Right lobe of liver (tissue), 6 donors: ENCODE measurements around the gene ANKRD37. TPM values are rescaled to one million over a fixed set of nuclear protein-coding genes. Genes with fewer than 3 reads are reported as not detected.

Source experiments
- ATAC-seq, 4 donors: fragments of 200-7000 bp; cut with Tn5 transposase; one replicate each; pipeline ENCODE4 v1.9.1; 2020; ENCODE audit warnings: mild to moderate bottlenecking in 4 of 4, moderate library complexity in 4 of 4
- DNase-seq, 3 donors: peaks; one replicate each; pipeline ENCODE4 v3.0.0-alpha.2; 2020
- H3K27ac ChIP-seq, 3 donors: fragments of 200-600 bp; one replicate each; pipeline ENCODE4 v1.8.0; 2022
- H3K27me3 ChIP-seq, 2 donors: fragments of 200-600 bp; one replicate each; pipeline ENCODE4 v1.8.0; 2022
- H3K36me3 ChIP-seq, 4 donors: fragments of 200-600 bp; sonication (generic) in 1 of 4; one replicate each; pipeline versions ENCODE4 v1.5.1 to v1.8.0; 2017 to 2022; ENCODE audit warnings: control low read depth in 1 of 4
- H3K4me1 ChIP-seq, 4 donors: fragments of 200-600 bp; sonication (generic) in 1 of 4; one replicate each; pipeline versions ENCODE4 v1.5.1 to v1.8.0; 2017 to 2022; ENCODE audit warnings: control low read depth in 1 of 4
- H3K4me3 ChIP-seq, 3 donors: fragments of 200-600 bp; one replicate each; pipeline ENCODE4 v1.8.0; 2022
- H3K9me3 ChIP-seq, 4 donors: fragments of 200-600 bp; sonication (generic) in 1 of 4; one replicate each; pipeline versions ENCODE4 v1.5.1 to v1.8.0; 2017 to 2022; ENCODE audit warnings: control low read depth in 1 of 4
- CTCF ChIP-seq, 4 donors: fragments of 200-600 bp in 3 of 4; fragments of 450-650 bp in 1 of 4; IDR thresholded peaks; one replicate each; pipeline versions ENCODE4 v1.5.1 to v1.8.0; 2016 to 2022; ENCODE audit warnings: antibody characterized with exemption in 4 of 4, mild to moderate bottlenecking in 2 of 4
- POLR2A ChIP-seq: fragments of 450-650 bp; IDR thresholded peaks from one replicate; pipeline ENCODE4 v1.6.1; 2017; ENCODE audit warnings: antibody characterized with exemption, mild to moderate bottlenecking
- WGBS: methylation state at CpG from one replicate; pipeline ENCODE4 v1.1.6; 2018; ENCODE audit warnings: low coverage, low lambda C conversion rate; ENCODE audit not compliant: insufficient coverage; ENCODE audit errors: missing lambda C conversion rate; 5-methylcytosine and 5-hydroxymethylcytosine counted together
- intact Hi-C, 2 donors: fragments of 100-400 bp; cut with DNase I; formaldehyde crosslinking; loops; one replicate each; pipeline versions ENCODE4 v1.11.2 to v1.14.1; 2022
- total RNA-seq, 6 experiments: library from RNA; depleted of rRNA in 2 of 6; stranded (reverse); fragments of >200 nt in 2 of 6; fragmentation: NEBNext Ultra II Directional in 3 of 6; extraction: Animal tissue kit (Norgen Biotek cat#: 25700) in 3 of 6; gene quantifications; one replicate each; pipeline versions ENCODE4 v1.1.0 to v1.2.4, GENCODE V29; 2016 to 2023
- donor health status: DM: no; HTN: yes; CAD: no.
- donor health status: DM: no; HTN: no; CAD: no.
- donor health status: DM: no; HTN: no; CAD: no.
- donor health status: DM: no; HTN: yes; CAD: no.
- donor health status: DM: no; HTN: yes; CAD: no.

ANKRD37 gene
- total RNA-seq, 6 experiments from 2014 or later: 3.9 to 19.0 (median 6.0) TPM

DNA sequence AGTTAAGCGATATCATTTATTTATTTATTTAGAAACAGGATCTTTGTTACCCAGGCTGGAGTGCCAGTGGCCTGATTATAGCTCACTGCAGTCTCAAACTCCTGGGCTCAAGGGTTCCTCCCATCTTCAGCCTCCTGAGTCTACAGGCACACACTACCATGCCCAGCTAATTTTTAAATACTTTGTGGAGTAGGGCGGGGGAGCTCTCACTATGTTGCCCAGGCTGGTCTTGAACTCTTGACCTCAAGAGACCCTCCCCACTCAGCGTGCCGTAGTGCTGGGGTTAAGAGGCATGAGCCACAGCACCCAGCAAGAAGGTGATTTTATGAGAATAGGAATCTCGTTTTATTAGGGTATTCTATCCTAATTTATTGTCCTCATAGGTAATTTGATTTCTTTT lies 33.0 kb downstream of the ANKRD37 start:
- H3K27ac ChIP-seq: no peak overlapping the region
- intact Hi-C loops: no loop called here
- H3K4me1 ChIP-seq: peaks cover 0 to 4% (median 0%) of the 10 kb centered on the region in 4 donors
- ATAC-seq (no peak), DNase-seq (no peak)
- TF ChIP-seq CTCF (IDR thresholded peaks at IDR 0.05) (no peak), POLR2A (no peak)
- H3K27me3 ChIP-seq: no peaks in the 10 kb centered on the region
- no peak overlapping the region for H3K4me3 ChIP-seq
- H3K9me3 ChIP-seq: no peaks in the 10 kb centered on the region
- WGBS: 51% methylated on average over 4 of the region's 5 CpGs
- H3K36me3 ChIP-seq: no peaks in the 10 kb centered on the region

DNA sequence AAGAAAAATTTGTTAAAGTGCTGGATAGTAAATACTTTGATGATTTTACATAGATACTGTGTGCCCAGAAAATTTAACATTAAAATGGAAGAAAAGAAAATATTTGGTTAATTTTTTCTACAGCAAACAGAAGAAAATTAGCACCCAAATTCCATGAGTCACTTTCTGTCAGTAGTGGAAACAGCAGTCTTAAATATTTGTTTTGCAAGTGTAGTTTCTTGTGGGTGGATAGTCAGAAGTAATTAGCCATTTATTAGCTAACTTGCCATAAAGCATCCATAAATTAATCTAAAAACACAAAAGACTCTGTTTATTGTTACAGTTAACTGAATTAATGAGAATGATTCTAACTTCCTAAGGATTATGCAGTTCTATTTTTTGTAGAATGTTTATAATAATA lies 38.8 kb downstream of the ANKRD37 start:
- H3K4me1 ChIP-seq: no peaks in the 10 kb centered on the region
- H3K27ac ChIP-seq: no peak overlapping the region
- ATAC-seq (no peak), DNase-seq (no peak)
- no peak for TF ChIP-seq CTCF (IDR thresholded peaks at IDR 0.05)
- TF ChIP-seq POLR2A: no peak
- H3K9me3 ChIP-seq: no peaks in the 10 kb centered on the region
- no peak overlapping the region for H3K4me3 ChIP-seq
- H3K27me3 ChIP-seq: no peaks in the 10 kb centered on the region
- no peaks in the 10 kb centered on the region for H3K36me3 ChIP-seq
- intact Hi-C loops: no loop called here

DNA sequence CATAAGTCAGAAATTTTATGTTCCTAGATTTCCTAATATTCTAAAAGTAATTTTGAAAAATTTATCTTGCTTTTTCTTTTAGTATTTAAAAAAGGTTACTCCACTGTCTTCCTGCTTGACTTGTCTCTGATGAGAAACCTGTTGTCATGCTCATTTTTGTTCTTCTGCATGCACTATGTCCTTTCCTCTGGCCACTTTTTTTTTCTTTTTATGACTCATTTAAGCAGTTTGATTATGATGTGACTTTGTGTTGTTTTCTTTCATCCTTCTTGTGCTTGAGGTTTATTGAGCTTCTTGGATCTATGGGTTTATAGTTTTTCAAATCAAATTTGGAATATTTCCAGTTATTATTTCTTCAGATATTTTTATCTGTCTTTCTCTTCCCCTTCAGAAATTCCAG lies 41.2 kb downstream of the ANKRD37 start:
- H3K9me3 ChIP-seq: no peaks in the 10 kb centered on the region
- H3K27ac ChIP-seq: no peak overlapping the region
- H3K36me3 ChIP-seq: no peaks in the 10 kb centered on the region
- no peak overlapping the region for H3K4me3 ChIP-seq
- no peak for ATAC-seq
- no peak for DNase-seq
- TF ChIP-seq CTCF (IDR thresholded peaks at IDR 0.05) (no peak), POLR2A (no peak)
- no peaks in the 10 kb centered on the region for H3K4me1 ChIP-seq
- intact Hi-C loops: no loop called here
- no peaks in the 10 kb centered on the region for H3K27me3 ChIP-seq

GRCh38 chr4:185441479-185441878 lies 44.8 kb downstream of the ANKRD37 start:
- Histone ChIP-seq H3K27me3 (no peaks in the 10 kb centered on the region), H3K4me3 (no peak overlapping the region), H3K36me3 (no peaks in the 10 kb centered on the region), H3K27ac (no peak overlapping the region), H3K9me3 (no peaks in the 10 kb centered on the region), H3K4me1 (no peaks in the 10 kb centered on the region)
- DNase-seq (no peak), ATAC-seq (no peak)
- no peak for TF ChIP-seq POLR2A
- TF ChIP-seq CTCF (IDR thresholded peaks at IDR 0.05): no peak
- WGBS: 81% methylated on average over 2 of the region's 2 CpGs
- intact Hi-C loops: no loop called here

GRCh38 chr4:185445209-185445608 lies 48.6 kb downstream of the ANKRD37 start:
- WGBS: 96% methylated on average over 2 of the region's 2 CpGs
- TF ChIP-seq CTCF (IDR thresholded peaks at IDR 0.05) (no peak), POLR2A (no peak)
- Histone ChIP-seq H3K4me1 (no peaks in the 10 kb centered on the region), H3K27ac (no peak overlapping the region), H3K4me3 (no peak overlapping the region), H3K9me3 (no peaks in the 10 kb centered on the region), H3K27me3 (no peaks in the 10 kb centered on the region), H3K36me3 (no peaks in the 10 kb centered on the region)
- ATAC-seq (no peak), DNase-seq (no peak)
- intact Hi-C loops: no loop called here
